GM12892 (cell line): Measurements from ENCODE around the gene DSCAML1.

Source experiments
- POLR2A ChIP-seq: IDR thresholded peaks from 2 replicates; pipeline ENCODE4 v1.6.1; 2011; ENCODE audit warnings: low read depth, low read length, control low read depth
- POLR2AphosphoS5 ChIP-seq: IDR thresholded peaks from 2 replicates; pipeline ENCODE4 v1.6.1; 2011; ENCODE audit warnings: low read depth, low read length, control low read depth

- TF ChIP-seq POLR2A (no peak), POLR2AphosphoS5 (no peak)
Observed at GRCh38 chr11:117554601-117555333, 242.2 kb downstream of the DSCAML1 start.
